Measurements from ENCODE around the gene CMAS.

Gene CMAS

DNA sequence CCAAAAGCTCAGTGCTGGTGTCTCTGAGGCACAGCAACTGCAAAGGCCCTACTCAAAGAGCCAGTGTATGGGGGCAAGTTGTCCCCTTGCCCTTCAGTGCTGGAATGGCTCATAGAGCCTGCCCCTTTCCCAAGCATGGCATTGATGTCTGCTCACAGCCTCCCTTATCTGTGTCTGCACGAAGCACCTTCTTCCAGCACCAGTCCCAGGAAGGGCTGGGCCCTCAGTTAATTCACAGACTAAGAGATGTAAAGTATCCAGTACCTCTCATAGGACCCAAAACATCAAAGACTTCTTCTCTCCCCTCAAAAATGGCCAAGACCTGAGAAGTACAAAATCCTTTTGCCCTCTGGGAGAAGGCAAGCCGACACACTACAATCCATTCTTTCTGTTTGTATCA is 1.6 kb upstream of the CMAS start (continued):
- TF ChIP-seq TOX (CRISPR knock-in tag; IDR thresholded peaks at IDR 0.05; ENCODE audit: borderline replicate concordance) (no peak), GLIS3 (CRISPR knock-in tag; IDR thresholded peaks at IDR 0.05) (no peak), RARB (CRISPR knock-in tag; IDR thresholded peaks at IDR 0.05) (no peak), TCF4 (CRISPR knock-in tag; IDR thresholded peaks at IDR 0.05; ENCODE audit: borderline replicate concordance) (no peak), SNAI2 (CRISPR knock-in tag; IDR thresholded peaks at IDR 0.05) (no peak)

DNA sequence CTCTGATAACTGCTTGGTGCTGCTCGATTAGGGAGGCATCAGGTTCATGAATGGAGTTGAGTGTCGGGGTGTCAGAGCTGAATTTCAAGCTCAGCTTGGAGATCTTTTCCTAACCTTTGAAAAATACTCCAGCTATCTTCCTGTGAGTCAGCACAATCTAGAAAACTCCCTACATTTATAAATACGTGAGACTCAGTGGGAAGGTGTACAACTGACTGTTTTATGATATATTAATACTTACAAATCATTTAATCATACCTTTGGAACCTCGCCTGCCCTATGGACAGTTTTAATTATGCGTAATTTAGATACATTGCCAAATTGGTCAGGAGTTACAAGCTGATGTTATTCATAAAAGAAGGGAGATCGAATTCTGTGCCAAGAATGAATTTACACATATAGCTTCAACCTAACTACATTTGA is 961 bp downstream of the CMAS start:
- peak; percentile 60 for ATAC-seq
- TF ChIP-seq, protein P1, sequence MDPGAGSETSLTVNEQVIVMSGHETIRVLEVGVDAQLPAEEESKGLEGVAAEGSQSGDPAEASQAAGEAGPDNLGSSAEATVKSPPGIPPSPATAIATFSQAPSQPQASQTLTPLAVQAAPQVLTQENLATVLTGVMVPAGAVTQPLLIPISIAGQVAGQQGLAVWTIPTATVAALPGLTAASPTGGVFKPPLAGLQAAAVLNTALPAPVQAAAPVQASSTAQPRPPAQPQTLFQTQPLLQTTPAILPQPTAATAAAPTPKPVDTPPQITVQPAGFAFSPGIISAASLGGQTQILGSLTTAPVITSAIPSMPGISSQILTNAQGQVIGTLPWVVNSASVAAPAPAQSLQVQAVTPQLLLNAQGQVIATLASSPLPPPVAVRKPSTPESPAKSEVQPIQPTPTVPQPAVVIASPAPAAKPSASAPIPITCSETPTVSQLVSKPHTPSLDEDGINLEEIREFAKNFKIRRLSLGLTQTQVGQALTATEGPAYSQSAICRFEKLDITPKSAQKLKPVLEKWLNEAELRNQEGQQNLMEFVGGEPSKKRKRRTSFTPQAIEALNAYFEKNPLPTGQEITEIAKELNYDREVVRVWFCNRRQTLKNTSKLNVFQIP (CRISPR knock-in tag; IDR thresholded peaks at IDR 0.05; ENCODE audit: borderline replicate concordance, low read depth) = no peak
- TF ChIP-seq, protein P2, sequence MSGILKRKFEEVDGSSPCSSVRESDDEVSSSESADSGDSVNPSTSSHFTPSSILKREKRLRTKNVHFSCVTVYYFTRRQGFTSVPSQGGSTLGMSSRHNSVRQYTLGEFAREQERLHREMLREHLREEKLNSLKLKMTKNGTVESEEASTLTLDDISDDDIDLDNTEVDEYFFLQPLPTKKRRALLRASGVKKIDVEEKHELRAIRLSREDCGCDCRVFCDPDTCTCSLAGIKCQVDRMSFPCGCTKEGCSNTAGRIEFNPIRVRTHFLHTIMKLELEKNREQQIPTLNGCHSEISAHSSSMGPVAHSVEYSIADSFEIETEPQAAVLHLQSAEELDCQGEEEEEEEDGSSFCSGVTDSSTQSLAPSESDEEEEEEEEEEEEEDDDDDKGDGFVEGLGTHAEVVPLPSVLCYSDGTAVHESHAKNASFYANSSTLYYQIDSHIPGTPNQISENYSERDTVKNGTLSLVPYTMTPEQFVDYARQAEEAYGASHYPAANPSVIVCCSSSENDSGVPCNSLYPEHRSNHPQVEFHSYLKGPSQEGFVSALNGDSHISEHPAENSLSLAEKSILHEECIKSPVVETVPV (CRISPR knock-in tag; IDR thresholded peaks at IDR 0.05) = no peak
- TF ChIP-seq BACH2 (CRISPR knock-in tag; IDR thresholded peaks at IDR 0.05; ENCODE audit: borderline replicate concordance) (no peak), ZNF565 (CRISPR knock-in tag; conservative IDR thresholded peaks at IDR 0.05; ENCODE audit: low read depth) (no peak), ZNF70 (CRISPR knock-in tag; IDR thresholded peaks at IDR 0.05) (no peak), PPARA (CRISPR knock-in tag; IDR thresholded peaks at IDR 0.05; ENCODE audit: borderline replicate concordance) (no peak), TOX (CRISPR knock-in tag; IDR thresholded peaks at IDR 0.05; ENCODE audit: borderline replicate concordance) (no peak), ISL1 (CRISPR knock-in tag; IDR thresholded peaks at IDR 0.05) (no peak), RARB (CRISPR knock-in tag; IDR thresholded peaks at IDR 0.05) (no peak), CSDC2 (CRISPR knock-in tag; IDR thresholded peaks at IDR 0.05) (no peak), ESRRG (CRISPR knock-in tag; IDR thresholded peaks at IDR 0.05) (no peak), ZNF8 (CRISPR knock-in tag; IDR thresholded peaks at IDR 0.05) (no peak), ZFP30 (CRISPR knock-in tag; IDR thresholded peaks at IDR 0.05) (no peak)
- TF ChIP-seq, protein P3, sequence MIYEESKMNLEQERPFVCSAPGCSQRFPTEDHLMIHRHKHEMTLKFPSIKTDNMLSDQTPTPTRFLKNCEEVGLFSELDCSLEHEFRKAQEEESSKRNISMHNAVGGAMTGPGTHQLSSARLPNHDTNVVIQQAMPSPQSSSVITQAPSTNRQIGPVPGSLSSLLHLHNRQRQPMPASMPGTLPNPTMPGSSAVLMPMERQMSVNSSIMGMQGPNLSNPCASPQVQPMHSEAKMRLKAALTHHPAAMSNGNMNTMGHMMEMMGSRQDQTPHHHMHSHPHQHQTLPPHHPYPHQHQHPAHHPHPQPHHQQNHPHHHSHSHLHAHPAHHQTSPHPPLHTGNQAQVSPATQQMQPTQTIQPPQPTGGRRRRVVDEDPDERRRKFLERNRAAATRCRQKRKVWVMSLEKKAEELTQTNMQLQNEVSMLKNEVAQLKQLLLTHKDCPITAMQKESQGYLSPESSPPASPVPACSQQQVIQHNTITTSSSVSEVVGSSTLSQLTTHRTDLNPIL (CRISPR knock-in tag; IDR thresholded peaks at IDR 0.05; ENCODE audit: low read depth) = no peak
- TF ChIP-seq, protein P4, sequence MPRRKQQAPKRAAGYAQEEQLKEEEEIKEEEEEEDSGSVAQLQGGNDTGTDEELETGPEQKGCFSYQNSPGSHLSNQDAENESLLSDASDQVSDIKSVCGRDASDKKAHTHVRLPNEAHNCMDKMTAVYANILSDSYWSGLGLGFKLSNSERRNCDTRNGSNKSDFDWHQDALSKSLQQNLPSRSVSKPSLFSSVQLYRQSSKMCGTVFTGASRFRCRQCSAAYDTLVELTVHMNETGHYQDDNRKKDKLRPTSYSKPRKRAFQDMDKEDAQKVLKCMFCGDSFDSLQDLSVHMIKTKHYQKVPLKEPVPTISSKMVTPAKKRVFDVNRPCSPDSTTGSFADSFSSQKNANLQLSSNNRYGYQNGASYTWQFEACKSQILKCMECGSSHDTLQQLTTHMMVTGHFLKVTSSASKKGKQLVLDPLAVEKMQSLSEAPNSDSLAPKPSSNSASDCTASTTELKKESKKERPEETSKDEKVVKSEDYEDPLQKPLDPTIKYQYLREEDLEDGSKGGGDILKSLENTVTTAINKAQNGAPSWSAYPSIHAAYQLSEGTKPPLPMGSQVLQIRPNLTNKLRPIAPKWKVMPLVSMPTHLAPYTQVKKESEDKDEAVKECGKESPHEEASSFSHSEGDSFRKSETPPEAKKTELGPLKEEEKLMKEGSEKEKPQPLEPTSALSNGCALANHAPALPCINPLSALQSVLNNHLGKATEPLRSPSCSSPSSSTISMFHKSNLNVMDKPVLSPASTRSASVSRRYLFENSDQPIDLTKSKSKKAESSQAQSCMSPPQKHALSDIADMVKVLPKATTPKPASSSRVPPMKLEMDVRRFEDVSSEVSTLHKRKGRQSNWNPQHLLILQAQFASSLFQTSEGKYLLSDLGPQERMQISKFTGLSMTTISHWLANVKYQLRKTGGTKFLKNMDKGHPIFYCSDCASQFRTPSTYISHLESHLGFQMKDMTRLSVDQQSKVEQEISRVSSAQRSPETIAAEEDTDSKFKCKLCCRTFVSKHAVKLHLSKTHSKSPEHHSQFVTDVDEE (CRISPR knock-in tag; IDR thresholded peaks at IDR 0.05) = no peak
- TF ChIP-seq, protein P5, sequence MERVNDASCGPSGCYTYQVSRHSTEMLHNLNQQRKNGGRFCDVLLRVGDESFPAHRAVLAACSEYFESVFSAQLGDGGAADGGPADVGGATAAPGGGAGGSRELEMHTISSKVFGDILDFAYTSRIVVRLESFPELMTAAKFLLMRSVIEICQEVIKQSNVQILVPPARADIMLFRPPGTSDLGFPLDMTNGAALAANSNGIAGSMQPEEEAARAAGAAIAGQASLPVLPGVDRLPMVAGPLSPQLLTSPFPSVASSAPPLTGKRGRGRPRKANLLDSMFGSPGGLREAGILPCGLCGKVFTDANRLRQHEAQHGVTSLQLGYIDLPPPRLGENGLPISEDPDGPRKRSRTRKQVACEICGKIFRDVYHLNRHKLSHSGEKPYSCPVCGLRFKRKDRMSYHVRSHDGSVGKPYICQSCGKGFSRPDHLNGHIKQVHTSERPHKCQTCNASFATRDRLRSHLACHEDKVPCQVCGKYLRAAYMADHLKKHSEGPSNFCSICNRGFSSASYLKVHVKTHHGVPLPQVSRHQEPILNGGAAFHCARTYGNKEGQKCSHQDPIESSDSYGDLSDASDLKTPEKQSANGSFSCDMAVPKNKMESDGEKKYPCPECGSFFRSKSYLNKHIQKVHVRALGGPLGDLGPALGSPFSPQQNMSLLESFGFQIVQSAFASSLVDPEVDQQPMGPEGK (CRISPR knock-in tag; IDR thresholded peaks at IDR 0.05; ENCODE audit: borderline replicate concordance) = no peak

DNA sequence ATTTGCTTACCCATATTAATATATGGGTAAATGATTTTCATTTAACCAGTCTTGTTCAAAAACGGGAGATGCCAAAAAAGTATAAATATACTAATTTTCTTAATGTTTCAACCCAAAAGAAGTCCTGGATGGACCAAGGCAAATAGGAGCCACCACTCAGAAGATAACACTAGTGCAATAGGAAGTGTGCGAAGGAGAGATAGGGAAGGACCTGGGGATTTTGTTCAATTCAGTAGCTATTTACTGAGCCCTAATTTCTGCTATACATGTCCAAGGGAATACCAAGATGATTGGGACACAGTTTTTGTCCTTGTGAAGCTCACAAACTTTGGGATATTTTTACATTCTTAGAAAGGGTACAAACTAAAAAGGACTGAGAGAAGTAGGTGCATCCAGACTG is 1.5 kb downstream of the CMAS start:
- TF ChIP-seq ZNF70 (CRISPR knock-in tag; IDR thresholded peaks at IDR 0.05) (no peak), TOX (CRISPR knock-in tag; IDR thresholded peaks at IDR 0.05; ENCODE audit: borderline replicate concordance) (no peak), RARB (CRISPR knock-in tag; IDR thresholded peaks at IDR 0.05) (no peak)
- TF ChIP-seq, protein P4 (CRISPR knock-in tag; IDR thresholded peaks at IDR 0.05) = no peak
- no peak for ATAC-seq

Measured in SK-N-SH treated with all-trans-retinoic acid at 6 μM for 48 hours (cell line).